Measurements from ENCODE around the gene PGAM2. TPM values are rescaled to one million over a fixed set of nuclear protein-coding genes. Genes with fewer than 3 reads are reported as not detected.

The PGAM2 gene
- total RNA-seq, 1 donor from 2014 or later, result 2.5 TPM

GRCh38 chr7:44081266-44081748, 15.9 kb upstream of the PGAM2 start:
- Mint-ChIP-seq H3K27me3 (peaks cover 17% of the 10 kb centered on the region), H3K4me3 (ENCODE audit: low read depth) (peak overlapping the region; percentile 82), H3K27ac (peak overlapping the region; percentile 35), H3K36me3 (ENCODE audit: insufficient read depth) (peaks cover 7% of the 10 kb centered on the region), H3K4me1 (ENCODE audit: low read depth) (peaks cover 9% of the 10 kb centered on the region), H3K9me3 (ENCODE audit: low read depth) (no peaks in the 10 kb centered on the region)
- no peak for DNase-seq (ENCODE audit: low spot score, unreplicated experiment)
- no peak for TF ChIP-seq CTCF (IDR thresholded peaks at IDR 0.05; ENCODE audit: unreplicated experiment)

GRCh38 chr7:44080686-44081265, 15.4 kb upstream of the PGAM2 start:
- no peak overlapping the region for H3K27ac Mint-ChIP-seq
- peak overlapping the region; percentile 82 for H3K4me3 Mint-ChIP-seq (ENCODE audit: low read depth)
- no peaks in the 10 kb centered on the region for H3K9me3 Mint-ChIP-seq (ENCODE audit: low read depth)
- peaks cover 7% of the 10 kb centered on the region for H3K36me3 Mint-ChIP-seq (ENCODE audit: insufficient read depth)
- no peak for DNase-seq (ENCODE audit: low spot score, unreplicated experiment)
- H3K4me1 Mint-ChIP-seq (ENCODE audit: low read depth), result peaks cover 9% of the 10 kb centered on the region
- peaks cover 17% of the 10 kb centered on the region for H3K27me3 Mint-ChIP-seq
- no peak for TF ChIP-seq CTCF (IDR thresholded peaks at IDR 0.05; ENCODE audit: unreplicated experiment)

- Mint-ChIP-seq H3K36me3 (ENCODE audit: insufficient read depth) (peaks cover 7% of the 10 kb centered on the region), H3K27ac (no peak overlapping the region), H3K27me3 (peaks cover 17% of the 10 kb centered on the region), H3K4me1 (ENCODE audit: low read depth) (peaks cover 9% of the 10 kb centered on the region), H3K9me3 (ENCODE audit: low read depth) (no peaks in the 10 kb centered on the region), H3K4me3 (ENCODE audit: low read depth) (no peak overlapping the region)
- no peak for DNase-seq (ENCODE audit: low spot score, unreplicated experiment)
- no peak for TF ChIP-seq CTCF (IDR thresholded peaks at IDR 0.05; ENCODE audit: unreplicated experiment)
Measured at GRCh38 chr7:44080118-44080517, 14.8 kb upstream of the PGAM2 start.

GRCh38 chr7:44079331-44080021, 14.1 kb upstream of the PGAM2 start:
- TF ChIP-seq CTCF (IDR thresholded peaks at IDR 0.05; ENCODE audit: unreplicated experiment), result no peak
- Mint-ChIP-seq H3K27me3 (peaks cover 15% of the 10 kb centered on the region), H3K4me3 (ENCODE audit: low read depth) (no peak overlapping the region), H3K9me3 (ENCODE audit: low read depth) (no peaks in the 10 kb centered on the region), H3K27ac (no peak overlapping the region), H3K4me1 (ENCODE audit: low read depth) (peaks cover 9% of the 10 kb centered on the region), H3K36me3 (ENCODE audit: insufficient read depth) (peaks cover 7% of the 10 kb centered on the region)
- no peak for DNase-seq (ENCODE audit: low spot score, unreplicated experiment)

GRCh38 chr7:44078521-44078920, 13.2 kb upstream of the PGAM2 start:
- Mint-ChIP-seq H3K27ac (peak overlapping the region; percentile 59), H3K27me3 (peaks cover 5% of the 10 kb centered on the region), H3K4me1 (ENCODE audit: low read depth) (peaks cover 9% of the 10 kb centered on the region), H3K36me3 (ENCODE audit: insufficient read depth) (peaks cover 7% of the 10 kb centered on the region), H3K9me3 (ENCODE audit: low read depth) (no peaks in the 10 kb centered on the region), H3K4me3 (ENCODE audit: low read depth) (no peak overlapping the region)
- no peak for TF ChIP-seq CTCF (IDR thresholded peaks at IDR 0.05; ENCODE audit: unreplicated experiment)
- no peak for DNase-seq (ENCODE audit: low spot score, unreplicated experiment)
